ENCODE measurements around the gene ERCC1.

The ERCC1 gene

GRCh38 chr19:45385392-45386221 is 38.1 kb downstream of the ERCC1 start:
- CTCF ChIA-PET = interaction anchor here (0.6 kb wide), 1 partner anchor 17 kb away, joined by 3 read pairs; no protein-coding TSS in a partner anchor
- DNase-seq (ENCODE audit: low spot score) = no peak
- TF ChIP-seq CTCF (conservative IDR thresholded peaks at IDR 0.05; ENCODE audit: low read depth) = no peak
- peak overlapping the region; percentile 50 for H3K27ac ChIP-seq
- POLR2A ChIA-PET (ENCODE audit: low non-redundant PET) = no interaction called here

- ChIA-PET CTCF (interaction anchor here (0.6 kb wide), 2 partner anchors 492 to 624 kb away, joined by 3 read pairs; no protein-coding TSS in a partner anchor), POLR2A (ENCODE audit: low non-redundant PET) (no interaction called here)
- DNase-seq (ENCODE audit: low spot score) = no peak
- peak overlapping the region; percentile 18; the same call in 1 of the 2 replicates for H3K27ac ChIP-seq
- no peak for TF ChIP-seq CTCF (conservative IDR thresholded peaks at IDR 0.05; ENCODE audit: low read depth)
Observed at GRCh38 chr19:45382426-45382825, 41.3 kb downstream of the ERCC1 start.

- TF ChIP-seq CTCF (conservative IDR thresholded peaks at IDR 0.05; ENCODE audit: low read depth) = no peak
- ChIA-PET POLR2A (ENCODE audit: low non-redundant PET) (no interaction called here), CTCF (no interaction called here)
- peak overlapping the region; percentile 88 for H3K27ac ChIP-seq
- DNase-seq (ENCODE audit: low spot score) = no peak
Observed at GRCh38 chr19:45380107-45380506, 43.6 kb downstream of the ERCC1 start.

- H3K27ac ChIP-seq = peak overlapping the region; percentile 88
- DNase-seq (ENCODE audit: low spot score) = peak; percentile 74
- ChIA-PET CTCF (no interaction called here), POLR2A (ENCODE audit: low non-redundant PET) (interaction anchor here (0.6 kb wide), 1 partner anchor 26 kb away, joined by 3 read pairs; no protein-coding TSS in a partner anchor)
- TF ChIP-seq CTCF (conservative IDR thresholded peaks at IDR 0.05; ENCODE audit: low read depth) = no peak
Observed at GRCh38 chr19:45376045-45376724, 47.5 kb downstream of the ERCC1 start.

GRCh38 chr19:45370410-45371204 is 53.1 kb downstream of the ERCC1 start, which contains the start of gene ERCC2:
TSS of gene ERCC2 (minus strand) at chr19:45370573. CDS start at chr19:45370540, 33 bp downstream.
- DNase-seq (ENCODE audit: low spot score) = peak; percentile 100
- peak within 1 kb of the TSS; percentile 88 for H3K27ac ChIP-seq
- POLR2A ChIA-PET (ENCODE audit: low non-redundant PET) = no interaction called here
- CTCF ChIA-PET = interaction anchor here (0.6 to 1.3 kb wide), 2 partner anchors 33 to 98 kb away, joined by 3 to 4 read pairs; no protein-coding TSS in a partner anchor
- no peak for TF ChIP-seq CTCF (conservative IDR thresholded peaks at IDR 0.05; ENCODE audit: low read depth)
